ENCODE results near the gene PCNX2.

The PCNX2 gene

GRCh38 chr1:233315718-233316301 is 20.3 kb upstream of the PCNX2 start:
- no CpG with 5 or more reads among the region's 1 CpG for WGBS (ENCODE audit: insufficient coverage, insufficient read length)
- no peaks in the 10 kb centered on the region for H3K4me1 ChIP-seq (ENCODE audit: control insufficient read depth, insufficient read depth, low read length)

GRCh38 chr1:233313434-233314155 is 18.1 kb upstream of the PCNX2 start:
- no peaks in the 10 kb centered on the region for H3K9me3 ChIP-seq (ENCODE audit: control insufficient read depth, insufficient read depth, low read length)
- no peaks in the 10 kb centered on the region for H3K36me3 ChIP-seq (ENCODE audit: control insufficient read depth, insufficient read depth, low read length)
- no peaks in the 10 kb centered on the region for H3K27me3 ChIP-seq (ENCODE audit: control insufficient read depth, insufficient read depth, low read length)
- H3K4me1 ChIP-seq (ENCODE audit: control insufficient read depth, insufficient read depth, low read length): no peaks in the 10 kb centered on the region
- no peak for DNase-seq (ENCODE audit: low read depth, low spot score)
- no CpG with 5 or more reads among the region's 4 CpGs for WGBS (ENCODE audit: insufficient coverage, insufficient read length)
- H3K27ac ChIP-seq (ENCODE audit: low read length): no peak overlapping the region
- H3K4me3 ChIP-seq (ENCODE audit: low read length): no peak overlapping the region

More at GRCh38 chr1:233315718-233316301, 20.3 kb upstream of the PCNX2 start:
- DNase-seq (ENCODE audit: low read depth, low spot score): no peak
- no peaks in the 10 kb centered on the region for H3K36me3 ChIP-seq (ENCODE audit: control insufficient read depth, insufficient read depth, low read length)
- no peaks in the 10 kb centered on the region for H3K9me3 ChIP-seq (ENCODE audit: control insufficient read depth, insufficient read depth, low read length)
- no peak overlapping the region for H3K27ac ChIP-seq (ENCODE audit: low read length)
- H3K27me3 ChIP-seq (ENCODE audit: control insufficient read depth, insufficient read depth, low read length): no peaks in the 10 kb centered on the region
- H3K4me3 ChIP-seq (ENCODE audit: low read length): no peak overlapping the region

GRCh38 chr1:233304489-233305102 is 9.1 kb upstream of the PCNX2 start:
- no peaks in the 10 kb centered on the region for H3K36me3 ChIP-seq (ENCODE audit: control insufficient read depth, insufficient read depth, low read length)
- H3K27me3 ChIP-seq (ENCODE audit: control insufficient read depth, insufficient read depth, low read length): no peaks in the 10 kb centered on the region
- H3K27ac ChIP-seq (ENCODE audit: low read length): no peak overlapping the region
- no peak overlapping the region for H3K4me3 ChIP-seq (ENCODE audit: low read length)
- no peaks in the 10 kb centered on the region; the same call in 1 of the 2 replicates for H3K4me1 ChIP-seq (ENCODE audit: control insufficient read depth, insufficient read depth, low read length)
- WGBS (ENCODE audit: insufficient coverage, insufficient read length): no CpG with 5 or more reads among the region's 1 CpG
- no peaks in the 10 kb centered on the region for H3K9me3 ChIP-seq (ENCODE audit: control insufficient read depth, insufficient read depth, low read length)
- no peak for DNase-seq (ENCODE audit: low read depth, low spot score)

- Histone ChIP-seq H3K36me3 (ENCODE audit: control insufficient read depth, insufficient read depth, low read length) (no peaks in the 10 kb centered on the region), H3K4me1 (ENCODE audit: control insufficient read depth, insufficient read depth, low read length) (peaks cover 1% of the 10 kb centered on the region; the same call in 1 of the 2 replicates), H3K9me3 (ENCODE audit: control insufficient read depth, insufficient read depth, low read length) (no peaks in the 10 kb centered on the region), H3K27me3 (ENCODE audit: control insufficient read depth, insufficient read depth, low read length) (no peaks in the 10 kb centered on the region), H3K4me3 (ENCODE audit: low read length) (no peak overlapping the region), H3K27ac (ENCODE audit: low read length) (no peak overlapping the region)
- DNase-seq (ENCODE audit: low read depth, low spot score): no peak
- WGBS (ENCODE audit: insufficient coverage, insufficient read length): no CpG with 5 or more reads among the region's 2 CpGs
These were observed 4.8 kb upstream of the PCNX2 start for GRCh38 chr1:233300326-233300725.

- Histone ChIP-seq H3K36me3 (ENCODE audit: control insufficient read depth, insufficient read depth, low read length) (no peaks in the 10 kb centered on the region), H3K27ac (ENCODE audit: low read length) (no peak overlapping the region), H3K27me3 (ENCODE audit: control insufficient read depth, insufficient read depth, low read length) (no peaks in the 10 kb centered on the region), H3K9me3 (ENCODE audit: control insufficient read depth, insufficient read depth, low read length) (no peaks in the 10 kb centered on the region), H3K4me3 (ENCODE audit: low read length) (no peak overlapping the region), H3K4me1 (ENCODE audit: control insufficient read depth, insufficient read depth, low read length) (peaks cover 1% of the 10 kb centered on the region; the same call in 1 of the 2 replicates)
- no peak for DNase-seq (ENCODE audit: low read depth, low spot score)
- no CpG with 5 or more reads among the region's 5 CpGs for WGBS (ENCODE audit: insufficient coverage, insufficient read length)
These were observed 3.9 kb upstream of the PCNX2 start for GRCh38 chr1:233299450-233299849.

GRCh38 chr1:233295975-233296322 is 424 bp upstream of the PCNX2 start:
- no CpG with 5 or more reads among the region's 5 CpGs for WGBS (ENCODE audit: insufficient coverage, insufficient read length)
- no peak for DNase-seq (ENCODE audit: low read depth, low spot score)
- H3K9me3 ChIP-seq (ENCODE audit: control insufficient read depth, insufficient read depth, low read length): no peaks in the 10 kb centered on the region
- peaks cover 1% of the 10 kb centered on the region for H3K4me1 ChIP-seq (ENCODE audit: control insufficient read depth, insufficient read depth, low read length)
- no peaks in the 10 kb centered on the region for H3K36me3 ChIP-seq (ENCODE audit: control insufficient read depth, insufficient read depth, low read length)
- H3K4me3 ChIP-seq (ENCODE audit: low read length): no peak overlapping the region
- no peak overlapping the region for H3K27ac ChIP-seq (ENCODE audit: low read length)
- no peaks in the 10 kb centered on the region for H3K27me3 ChIP-seq (ENCODE audit: control insufficient read depth, insufficient read depth, low read length)

GRCh38 chr1:233294913-233295236 is 650 bp downstream of the PCNX2 start:
- WGBS (ENCODE audit: insufficient coverage, insufficient read length): no CpG with 5 or more reads among the region's 8 CpGs
- DNase-seq (ENCODE audit: low read depth, low spot score): no peak
- Histone ChIP-seq H3K27me3 (ENCODE audit: control insufficient read depth, insufficient read depth, low read length) (no peaks in the 10 kb centered on the region), H3K36me3 (ENCODE audit: control insufficient read depth, insufficient read depth, low read length) (no peaks in the 10 kb centered on the region), H3K27ac (ENCODE audit: low read length) (no peak overlapping the region), H3K9me3 (ENCODE audit: control insufficient read depth, insufficient read depth, low read length) (no peaks in the 10 kb centered on the region), H3K4me3 (ENCODE audit: low read length) (peak overlapping the region; percentile 82), H3K4me1 (ENCODE audit: control insufficient read depth, insufficient read depth, low read length) (peaks cover 4% of the 10 kb centered on the region)

GRCh38 chr1:233293556-233294446 is 1.7 kb downstream of the PCNX2 start:
- H3K27me3 ChIP-seq (ENCODE audit: control insufficient read depth, insufficient read depth, low read length): no peaks in the 10 kb centered on the region
- peaks cover 7% of the 10 kb centered on the region for H3K4me1 ChIP-seq (ENCODE audit: control insufficient read depth, insufficient read depth, low read length)
- no peaks in the 10 kb centered on the region for H3K9me3 ChIP-seq (ENCODE audit: control insufficient read depth, insufficient read depth, low read length)
- H3K27ac ChIP-seq (ENCODE audit: low read length): no peak overlapping the region
- no peaks in the 10 kb centered on the region for H3K36me3 ChIP-seq (ENCODE audit: control insufficient read depth, insufficient read depth, low read length)
- no peak overlapping the region; the same call in 1 of the 2 replicates for H3K4me3 ChIP-seq (ENCODE audit: low read length)
- no CpG with 5 or more reads among the region's 3 CpGs for WGBS (ENCODE audit: insufficient coverage, insufficient read length)
- DNase-seq (ENCODE audit: low read depth, low spot score): no peak

- Histone ChIP-seq H3K27ac (ENCODE audit: low read length) (peak overlapping the region; percentile 52), H3K36me3 (ENCODE audit: control insufficient read depth, insufficient read depth, low read length) (no peaks in the 10 kb centered on the region), H3K4me3 (ENCODE audit: low read length) (no peak overlapping the region), H3K27me3 (ENCODE audit: control insufficient read depth, insufficient read depth, low read length) (no peaks in the 10 kb centered on the region), H3K9me3 (ENCODE audit: control insufficient read depth, insufficient read depth, low read length) (no peaks in the 10 kb centered on the region), H3K4me1 (ENCODE audit: control insufficient read depth, insufficient read depth, low read length) (peaks cover 5% of the 10 kb centered on the region)
- no CpG with 5 or more reads among the region's 5 CpGs for WGBS (ENCODE audit: insufficient coverage, insufficient read length)
- no peak for DNase-seq (ENCODE audit: low read depth, low spot score)
These were observed 5.0 kb downstream of the PCNX2 start for GRCh38 chr1:233290396-233291034.

GRCh38 chr1:233289676-233290075 is 5.8 kb downstream of the PCNX2 start:
- no peak overlapping the region for H3K27ac ChIP-seq (ENCODE audit: low read length)
- DNase-seq (ENCODE audit: low read depth, low spot score): peak; percentile 85
- no CpG with 5 or more reads among the region's 4 CpGs for WGBS (ENCODE audit: insufficient coverage, insufficient read length)
- no peaks in the 10 kb centered on the region for H3K27me3 ChIP-seq (ENCODE audit: control insufficient read depth, insufficient read depth, low read length)
- H3K9me3 ChIP-seq (ENCODE audit: control insufficient read depth, insufficient read depth, low read length): no peaks in the 10 kb centered on the region
- no peaks in the 10 kb centered on the region for H3K36me3 ChIP-seq (ENCODE audit: control insufficient read depth, insufficient read depth, low read length)
- H3K4me1 ChIP-seq (ENCODE audit: control insufficient read depth, insufficient read depth, low read length): peaks cover 6% of the 10 kb centered on the region
- H3K4me3 ChIP-seq (ENCODE audit: low read length): no peak overlapping the region
